OCI-LY7 (cell line): ENCODE results near the gene SETBP1.

ENCODE experiments used
- CTCF ChIP-seq: fragments of 200-600 bp; sonication (generic); conservative IDR thresholded peaks from 2 replicates; pipeline ENCODE4 v1.5.1; 2014; ENCODE audit warnings: mild to moderate bottlenecking, antibody characterized with exemption, low read length, moderate library complexity, mixed read lengths
- EZH2phosphoT487 ChIP-seq: fragments of 200-600 bp; sonication (generic); IDR thresholded peaks from 2 replicates; pipeline ENCODE4 v1.6.1; 2018; ENCODE audit warnings: low read depth, borderline replicate concordance, mild to moderate bottlenecking, mixed run types, antibody characterized with exemption, low read length, moderate library complexity, mixed read lengths

GRCh38 chr18:44783371-44783770 is 102.7 kb downstream of the SETBP1 start:
- TF ChIP-seq CTCF (no peak), EZH2phosphoT487 (no peak)
